Daoy (cell line): ENCODE measurements around the gene FRAS1. TPM values are rescaled to one million over a fixed set of nuclear protein-coding genes. Genes with fewer than 3 reads are reported as not detected.
"Not testable (repeated sequence)": the region's sequence is repeated elsewhere in the genome, so short reads cannot be mapped to it uniquely, and the experiment has no call there.

ENCODE experiments used
- DNase-seq: peaks from one replicate; pipeline ENCODE4 v3.0.0-alpha.2; 2015; ENCODE audit warnings: low read depth
- total RNA-seq: library from RNA; depleted of rRNA; stranded (reverse); fragments of >200 nt; shearing (Covaris generic); gene quantifications from 2 replicates; pipeline ENCODE4 v1.2.3, GENCODE V29; 2014

Gene FRAS1
- total RNA-seq, 1 experiment from 2014 or later: 1.9 TPM

DNA sequence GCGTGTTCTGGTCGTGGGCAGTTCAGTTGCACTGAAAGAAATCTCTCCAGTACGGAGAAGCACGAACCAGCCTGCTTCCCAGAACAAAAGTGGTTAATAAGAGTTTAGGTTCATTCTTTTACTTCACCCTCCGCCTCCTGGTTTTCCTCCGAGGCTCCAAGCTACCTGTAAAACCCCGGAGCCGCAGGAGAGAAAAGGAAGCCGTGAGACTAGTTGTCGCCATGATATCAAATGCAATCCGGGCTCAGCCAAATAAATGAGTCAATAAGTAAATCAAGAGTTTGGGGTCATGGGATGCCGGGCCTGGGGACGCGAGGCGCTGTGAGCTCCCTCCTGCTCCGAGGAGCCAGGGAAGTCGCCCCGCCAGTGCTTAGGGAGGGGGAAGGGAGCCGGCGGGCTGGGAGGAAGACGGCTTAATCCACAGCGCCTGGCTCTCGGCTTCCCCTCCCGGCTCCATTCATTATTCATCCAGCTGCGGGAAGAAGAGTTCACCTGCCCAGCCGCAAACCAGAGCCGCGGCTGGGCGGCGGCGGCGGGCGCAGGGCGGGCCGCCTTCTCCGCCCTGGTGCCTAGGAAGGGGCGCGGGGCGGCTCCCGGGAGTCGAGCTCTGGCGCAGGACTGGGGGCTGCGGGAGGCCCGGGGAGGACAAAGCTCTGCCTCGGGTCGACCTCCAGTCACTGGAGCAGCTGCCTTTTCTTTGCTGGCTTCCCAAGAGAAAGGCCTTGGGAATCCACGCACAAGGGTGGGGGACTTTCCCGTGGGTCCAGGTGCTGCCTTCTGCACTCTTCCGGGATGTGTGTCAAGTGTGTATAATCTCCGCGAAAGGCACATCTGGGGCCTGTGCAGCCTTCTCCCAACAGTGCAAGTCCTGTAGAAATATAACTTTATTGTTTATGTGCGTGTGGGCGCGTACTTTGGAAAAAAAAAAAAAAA is 1.7 kb downstream of the FRAS1 start:
- DNase-seq: peak; percentile 53

DNA sequence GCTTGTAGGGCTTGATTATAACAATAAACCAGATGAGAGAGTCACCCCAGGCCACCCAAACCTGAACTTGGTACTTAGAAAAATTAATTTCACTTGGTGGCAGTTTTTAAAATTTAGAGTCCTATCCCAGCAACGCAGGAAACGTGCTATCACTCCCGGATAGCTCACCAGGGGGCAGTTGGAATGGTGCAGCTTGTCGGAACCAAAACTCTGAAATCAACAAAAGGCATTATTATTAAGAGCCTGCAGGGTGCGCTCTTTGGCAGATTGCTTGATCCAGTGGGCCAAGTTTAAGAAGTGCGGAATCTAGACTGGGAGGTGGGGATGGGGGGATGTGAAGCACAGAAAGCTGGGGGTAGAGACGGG is 2.4 kb downstream of the FRAS1 start:
- DNase-seq: peak; percentile 69

DNA sequence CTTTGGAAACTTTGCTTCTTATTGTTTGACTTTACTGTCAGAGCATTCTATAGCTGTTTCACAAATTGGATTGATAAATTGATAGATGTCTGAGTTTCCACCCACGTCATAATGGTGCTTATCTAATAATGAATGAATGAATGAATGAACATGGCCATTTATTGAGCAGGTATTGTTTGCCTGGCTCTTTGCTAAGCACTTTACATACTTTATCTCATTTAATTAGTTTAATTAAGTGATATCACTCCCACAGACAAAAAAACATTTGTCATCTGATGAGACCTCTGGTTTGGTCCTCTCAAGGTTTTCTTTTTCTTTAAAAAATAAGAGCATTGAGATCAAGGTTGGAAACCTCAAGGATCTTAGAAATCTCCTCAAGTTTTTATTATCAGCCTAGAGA is 2.8 kb downstream of the FRAS1 start:
- DNase-seq: no peak

DNA sequence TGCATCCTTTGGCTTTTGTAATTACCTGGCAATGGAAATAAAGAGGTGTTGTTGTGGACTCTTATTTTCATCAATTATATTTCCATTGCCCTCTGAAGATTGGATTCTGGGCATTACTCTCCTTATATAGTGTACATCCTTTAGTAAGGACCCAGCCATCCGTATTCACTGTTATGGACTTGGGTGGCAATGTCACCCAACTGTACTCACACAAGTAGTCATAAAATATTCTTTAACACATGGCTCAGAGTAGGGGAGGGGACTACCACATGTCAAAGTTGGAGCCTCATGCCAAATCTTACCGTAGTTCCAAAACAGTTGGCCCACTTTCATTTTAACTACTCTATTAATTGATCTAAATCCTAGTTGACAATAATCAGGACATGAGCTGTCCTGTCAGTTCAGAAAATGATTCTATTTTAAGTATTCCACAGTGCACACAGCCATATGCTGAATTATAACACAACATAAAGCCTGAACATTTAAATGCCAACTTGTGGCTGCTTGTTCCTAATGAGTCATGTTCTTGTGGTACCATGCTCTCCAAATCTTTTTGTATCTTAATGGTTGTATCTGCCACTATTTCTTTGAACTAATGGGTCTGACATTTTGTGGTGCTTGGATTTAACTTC is 4.9 kb downstream of the FRAS1 start:
- DNase-seq: no peak

DNA sequence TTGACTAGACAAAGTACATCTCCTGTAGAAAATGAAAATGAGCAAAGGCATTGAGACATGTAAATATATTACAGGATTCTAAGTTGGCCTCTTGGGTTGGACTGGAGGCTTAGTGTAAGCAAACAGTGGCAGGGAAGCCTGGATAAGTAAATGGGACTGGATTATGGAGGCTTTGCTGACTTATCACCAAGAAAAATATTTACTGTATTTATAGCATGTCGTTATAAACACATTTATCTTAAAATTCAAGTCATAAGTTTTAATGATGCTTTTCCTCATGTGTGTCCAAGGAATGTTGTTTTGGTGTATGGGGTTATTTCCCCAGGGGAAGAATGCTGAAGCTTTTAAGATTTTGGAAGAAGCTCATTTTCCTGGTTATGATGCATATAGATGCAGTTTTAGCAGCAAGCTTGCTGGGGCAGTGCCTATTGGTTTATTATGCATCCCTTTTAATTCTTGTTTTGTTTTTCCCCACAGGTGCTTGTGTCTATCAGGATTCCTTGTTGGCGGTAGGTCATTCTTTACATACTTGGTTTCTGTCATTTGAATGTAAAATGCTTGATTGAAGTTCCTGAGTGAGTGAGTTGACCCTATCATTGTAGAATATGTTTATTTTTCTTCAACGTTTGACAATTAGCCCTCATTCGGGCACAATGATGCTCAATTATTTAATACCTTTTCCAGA is 8.5 kb downstream of the FRAS1 start:
- no peak for DNase-seq

DNA sequence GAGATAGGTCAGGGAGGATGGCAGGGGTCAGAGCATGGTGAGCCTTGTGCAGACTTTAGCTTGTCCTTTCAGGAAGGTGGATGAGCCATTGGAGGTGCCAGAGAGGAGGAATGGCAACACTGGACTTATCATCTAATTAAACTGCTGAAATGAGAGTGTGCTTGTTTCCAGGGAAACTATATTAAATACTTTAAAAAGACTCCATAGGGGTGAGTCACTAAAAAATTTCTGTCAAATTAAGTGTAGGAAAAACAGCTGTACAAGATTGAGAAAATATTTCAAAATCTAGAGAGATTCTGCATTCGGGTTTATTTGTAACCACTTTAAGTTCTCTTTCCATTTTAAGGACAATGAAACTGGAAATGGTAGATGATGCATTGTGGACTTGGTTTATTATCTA is 11.4 kb downstream of the FRAS1 start:
- no peak for DNase-seq

DNA sequence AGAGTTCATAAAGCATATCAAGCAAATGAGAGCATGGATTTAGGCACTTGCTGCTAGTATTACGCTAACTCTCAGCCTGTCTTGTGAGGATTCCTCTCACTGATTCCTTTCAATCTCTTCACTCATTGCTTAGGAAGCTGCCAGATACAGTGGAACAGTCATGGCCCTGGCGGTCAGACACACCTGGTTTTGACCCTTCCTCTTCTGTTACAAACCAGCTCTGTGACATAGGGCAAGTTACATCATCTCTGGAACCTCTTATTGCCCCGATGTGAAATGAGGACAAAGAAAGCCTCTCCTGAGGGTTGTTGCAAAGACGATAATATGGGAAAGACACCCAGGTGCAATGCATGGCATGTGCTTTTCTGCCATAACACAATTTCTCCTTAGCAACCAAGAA is 12.2 kb downstream of the FRAS1 start:
- no peak for DNase-seq

DNA sequence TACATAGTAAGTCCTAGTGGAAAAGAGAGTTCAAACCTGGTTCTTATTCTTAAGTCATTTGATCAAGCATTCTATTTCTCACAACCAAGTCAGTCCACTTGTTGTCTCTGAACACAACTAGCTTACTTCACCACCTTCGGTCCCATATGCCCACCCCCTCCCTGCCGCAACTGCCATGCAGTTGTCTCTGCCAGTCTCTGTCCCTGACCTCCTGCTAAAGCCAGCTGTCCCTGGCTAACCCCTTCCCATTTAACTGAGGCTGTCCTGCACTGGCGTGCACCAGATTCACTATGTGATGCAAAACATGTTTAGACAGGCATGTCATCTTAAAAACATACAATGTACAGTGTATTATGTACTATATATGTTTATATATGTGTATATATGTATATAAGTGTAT is 12.7 kb downstream of the FRAS1 start:
- no peak for DNase-seq

DNA sequence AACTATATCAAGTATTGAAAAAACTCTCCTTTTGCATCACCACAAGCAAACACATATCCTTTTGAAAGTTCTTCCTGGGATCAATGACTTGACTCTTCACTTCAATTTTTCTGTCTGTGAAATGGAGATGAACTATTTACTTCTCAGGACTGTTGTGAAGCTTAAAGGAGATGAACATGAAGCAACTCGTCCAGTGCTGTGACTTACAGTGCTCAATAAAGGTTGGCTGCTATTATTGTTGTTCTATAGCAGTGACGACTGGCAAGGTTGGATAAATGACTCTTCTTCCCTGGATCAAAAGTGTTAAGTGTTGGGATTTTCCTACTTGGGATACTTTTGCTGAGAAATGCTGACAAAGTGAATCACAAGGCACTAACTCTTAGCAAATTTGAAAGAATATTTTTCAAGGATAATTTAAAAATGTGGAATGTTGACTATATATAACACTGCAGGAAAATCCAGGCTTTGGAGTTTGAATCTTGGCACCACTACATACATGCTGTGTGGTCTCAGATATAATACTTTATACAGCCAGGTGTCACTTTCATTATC is 13.7 kb downstream of the FRAS1 start:
- no peak for DNase-seq

DNA sequence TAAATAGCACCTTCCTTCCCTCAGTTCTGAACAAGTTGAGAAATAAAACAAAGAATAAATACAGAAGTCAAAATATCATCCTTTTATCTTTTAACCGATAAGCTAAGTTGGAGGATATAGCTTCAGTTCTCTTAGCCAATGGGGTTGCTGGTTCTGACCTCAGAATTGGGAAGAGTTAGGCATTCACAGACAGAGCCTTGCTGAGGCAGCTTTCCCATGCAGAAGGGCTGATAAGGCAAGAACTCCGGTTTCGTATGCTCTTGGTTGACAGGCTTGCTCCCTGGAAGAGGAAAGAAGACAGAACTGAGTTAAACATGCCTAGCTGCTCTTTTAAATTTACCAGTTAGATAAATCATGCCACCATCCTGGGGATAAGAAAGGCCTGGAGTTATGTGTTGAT is 17.6 kb downstream of the FRAS1 start:
- DNase-seq: no peak

DNA sequence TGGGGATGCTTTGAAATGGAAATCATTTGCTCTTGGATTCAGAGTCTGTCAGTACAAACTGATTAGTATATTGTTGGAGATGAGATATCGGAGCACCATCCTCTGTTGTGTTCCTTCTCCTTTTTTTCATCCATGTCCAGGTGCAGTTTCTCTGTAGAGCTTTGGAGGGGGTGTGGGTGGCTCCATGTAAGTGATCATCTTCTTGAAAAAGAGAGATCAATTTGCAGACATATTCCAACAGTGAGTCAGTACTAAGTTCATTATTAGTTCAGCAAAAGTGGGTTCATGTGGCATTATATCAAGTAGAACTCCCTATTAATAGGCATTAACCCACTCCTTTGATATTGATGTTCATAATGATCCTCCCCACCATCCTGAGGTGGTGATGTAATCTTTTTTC is 18.9 kb downstream of the FRAS1 start:
- DNase-seq: no peak

DNA sequence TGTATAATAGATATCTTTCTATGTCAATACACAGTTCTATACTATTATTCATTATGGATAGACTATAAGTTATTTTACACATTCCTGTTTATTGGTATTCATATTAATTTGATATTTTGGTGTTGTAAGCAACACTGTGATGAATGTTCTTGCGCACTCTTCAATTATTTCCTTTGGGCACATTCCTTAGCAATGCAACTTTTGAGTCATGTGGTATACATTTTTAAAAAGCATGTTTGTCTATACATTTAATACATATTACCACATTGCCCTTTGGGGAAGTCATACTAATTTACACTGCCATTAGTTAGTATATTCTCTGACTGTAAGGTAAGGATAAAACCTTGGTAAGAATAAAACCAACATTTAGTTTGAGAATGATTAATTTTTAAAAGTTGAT is 21.0 kb downstream of the FRAS1 start:
- no peak for DNase-seq

DNA sequence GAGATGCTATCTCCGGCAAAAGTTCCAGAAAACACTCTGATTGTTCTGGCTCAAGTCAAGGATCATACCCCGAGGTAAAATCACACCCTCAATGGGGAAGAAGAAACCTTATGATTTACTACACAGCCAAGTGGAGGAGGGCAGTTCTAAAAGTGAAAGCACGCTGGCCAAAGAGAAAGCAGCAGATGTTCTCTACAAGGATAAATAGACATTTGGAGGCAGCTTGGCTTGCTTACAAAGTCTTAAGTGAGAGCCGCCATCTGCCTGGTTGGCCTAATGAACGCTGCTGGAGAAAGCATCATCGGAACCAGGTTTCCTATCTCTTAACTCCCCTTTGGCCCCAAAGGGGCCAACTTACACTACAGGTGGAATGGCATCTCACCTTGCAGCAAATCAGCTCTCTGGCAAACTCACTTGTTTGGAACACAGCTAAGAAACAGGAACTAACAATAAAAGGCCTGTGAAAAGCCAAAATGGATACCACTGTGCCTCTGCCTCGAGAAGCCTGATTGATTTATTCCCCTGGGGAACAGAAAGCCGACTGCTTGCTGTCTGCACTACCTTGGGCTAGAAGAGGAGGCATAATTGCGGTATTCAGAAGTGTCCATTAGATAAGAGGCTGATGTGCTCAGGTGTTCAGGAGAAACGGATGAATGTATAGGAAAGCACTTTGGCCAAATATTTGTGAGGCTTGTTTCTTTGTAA is 22.8 kb downstream of the FRAS1 start:
- no peak for DNase-seq

DNA sequence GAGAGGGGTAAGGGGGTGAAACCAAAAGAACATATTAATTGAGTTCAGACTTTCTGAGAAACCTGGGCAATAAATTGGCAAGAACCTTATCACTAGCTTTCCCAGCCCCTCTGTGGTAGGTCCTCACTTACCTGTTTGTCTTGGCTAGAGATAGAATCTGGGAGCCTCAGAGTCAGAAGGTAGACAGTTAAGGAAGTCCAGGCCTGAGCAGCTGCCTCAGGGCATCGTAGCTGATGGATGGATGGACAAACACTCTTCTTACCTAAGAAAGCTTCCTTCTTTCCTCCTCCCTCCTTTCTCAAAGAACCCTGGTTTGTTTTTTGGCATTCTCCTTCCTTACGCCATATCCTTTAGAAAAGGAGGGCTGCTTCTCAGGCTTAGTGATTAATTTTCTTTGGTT is 24.4 kb downstream of the FRAS1 start:
- DNase-seq: no peak

DNA sequence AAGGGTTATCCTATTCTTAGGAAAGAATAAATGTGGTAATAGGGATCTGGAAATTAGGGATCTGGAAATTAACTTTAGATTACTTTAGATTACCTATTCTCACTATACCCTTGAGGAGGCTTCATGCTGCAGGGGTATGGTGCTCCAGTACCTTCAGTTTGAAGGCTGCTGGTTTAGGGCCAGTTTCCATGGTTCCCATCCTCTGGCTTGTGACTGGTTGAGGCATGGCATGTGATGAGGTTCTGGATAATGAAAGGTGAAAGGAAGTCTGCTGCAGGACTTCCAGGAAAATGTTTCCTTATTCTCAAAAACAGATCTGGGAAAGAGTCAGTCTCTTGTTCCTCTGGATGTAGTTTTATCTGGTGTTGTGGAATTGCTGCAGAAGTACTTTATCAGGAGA is 25.9 kb downstream of the FRAS1 start:
- no peak for DNase-seq

DNA sequence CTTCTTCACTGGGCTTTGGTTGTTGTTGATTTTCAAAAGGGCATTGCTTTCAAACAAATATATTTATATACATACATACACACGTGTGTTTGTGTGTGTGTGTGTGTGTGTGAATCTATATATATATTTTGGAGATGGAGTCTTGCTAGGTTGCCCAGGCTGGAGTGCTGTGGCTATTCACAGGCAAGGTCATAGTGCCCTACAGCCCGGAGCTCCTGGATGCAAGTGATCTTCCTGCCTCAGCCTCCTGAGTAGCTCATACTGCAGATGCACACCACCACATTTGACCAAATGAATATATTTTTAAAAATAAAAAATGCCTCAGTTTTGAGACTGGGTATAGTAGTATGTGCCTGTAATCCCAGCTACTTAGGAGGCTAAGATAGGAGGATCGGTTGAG is 34.4 kb downstream of the FRAS1 start:
- DNase-seq: no peak

DNA sequence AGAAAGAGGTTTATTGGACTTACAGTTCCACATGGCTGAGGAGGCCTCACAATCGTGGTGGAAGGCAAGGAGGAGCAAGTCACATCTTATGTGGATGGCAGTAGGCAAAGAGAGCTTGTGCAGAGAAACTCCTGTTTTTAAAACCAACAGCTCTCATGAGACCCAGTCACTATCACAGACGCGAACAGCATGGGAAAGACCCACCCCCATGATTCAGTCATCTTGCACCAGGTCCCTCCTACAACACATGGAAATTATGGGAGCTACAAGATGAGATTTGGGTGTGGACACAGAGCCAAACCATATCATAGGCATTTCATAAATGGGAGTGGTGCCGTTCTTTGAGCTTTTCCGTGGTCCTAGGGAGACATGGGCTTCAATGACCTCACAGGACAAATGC is 35.2 kb downstream of the FRAS1 start:
- not testable (repeated sequence) for DNase-seq

DNA sequence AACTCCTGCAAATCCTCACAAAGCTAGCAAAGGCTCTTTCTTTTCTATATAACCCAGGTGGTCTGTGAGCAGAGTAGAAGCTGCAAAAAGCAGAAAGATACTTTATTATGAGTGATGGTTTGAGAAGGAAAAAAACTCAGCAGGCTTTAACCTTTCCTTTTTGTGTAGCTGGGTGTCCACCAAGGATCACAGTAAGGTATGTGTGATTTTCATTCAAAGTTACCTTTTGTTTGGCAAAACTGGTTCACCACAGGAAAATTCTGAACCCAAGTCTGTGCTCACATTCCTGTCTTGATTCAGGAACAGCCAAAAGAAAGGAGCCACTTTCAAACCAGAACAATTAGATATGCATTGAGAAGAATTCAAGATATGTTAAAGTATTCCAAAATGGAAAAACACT is 35.7 kb downstream of the FRAS1 start:
- DNase-seq: no peak

DNA sequence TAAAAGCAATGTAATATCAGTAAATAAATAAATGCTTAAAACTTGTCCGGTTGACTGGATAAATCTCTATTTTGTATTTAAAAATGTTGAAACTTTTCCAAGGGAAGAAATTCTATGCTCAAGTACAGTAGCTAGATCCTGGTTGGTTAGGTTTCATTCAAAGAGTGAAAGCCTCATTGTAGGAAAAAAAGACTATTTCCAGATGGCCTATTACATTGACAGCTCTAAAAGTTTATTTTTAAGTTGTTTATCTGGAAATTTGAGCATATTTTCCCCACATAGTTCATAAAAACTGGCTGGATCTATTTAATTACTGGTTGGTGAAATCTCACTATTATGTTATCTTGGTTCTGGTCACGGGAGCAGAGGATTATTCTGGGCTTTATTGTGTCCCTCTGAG is 38.0 kb downstream of the FRAS1 start:
- DNase-seq: no peak

DNA sequence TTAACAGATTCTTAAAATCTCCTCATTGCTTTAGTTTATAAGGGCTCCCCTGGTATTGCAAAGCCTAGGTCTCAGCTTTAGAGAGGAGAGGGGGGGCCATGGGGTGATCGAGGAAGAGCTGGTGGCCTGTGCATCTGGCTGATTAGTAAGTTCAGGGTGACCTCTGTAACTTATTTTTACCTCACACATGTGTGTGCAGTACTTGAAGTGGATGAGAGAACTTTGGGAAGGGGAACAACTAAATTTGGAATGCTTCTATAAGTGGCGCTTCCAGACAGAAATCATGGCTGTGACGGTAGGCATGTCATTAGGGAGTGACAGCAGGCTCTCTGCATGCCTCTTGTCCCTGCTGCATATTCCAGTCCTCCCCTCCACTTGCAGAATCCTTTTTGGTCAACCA is 41.9 kb downstream of the FRAS1 start:
- no peak for DNase-seq

DNA sequence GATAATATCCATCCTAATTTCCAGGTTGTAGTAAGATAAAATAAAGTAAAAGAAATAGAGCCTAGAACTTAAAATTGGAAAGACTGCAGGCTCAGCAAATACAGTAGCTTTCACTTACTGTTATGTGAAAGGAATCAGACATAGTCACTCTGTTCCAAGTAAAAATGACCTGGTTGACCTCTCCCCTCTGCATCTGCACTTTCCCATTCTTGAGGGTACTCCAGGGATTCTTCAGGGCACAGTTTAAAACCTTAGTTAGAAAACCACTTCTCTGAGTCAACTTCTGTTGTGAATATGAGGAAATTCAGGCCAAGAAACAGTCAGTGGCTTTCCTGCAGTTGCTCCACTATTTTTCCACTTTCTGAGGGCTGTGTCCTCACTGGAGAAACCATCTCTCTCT is 42.9 kb downstream of the FRAS1 start:
- no peak for DNase-seq

DNA sequence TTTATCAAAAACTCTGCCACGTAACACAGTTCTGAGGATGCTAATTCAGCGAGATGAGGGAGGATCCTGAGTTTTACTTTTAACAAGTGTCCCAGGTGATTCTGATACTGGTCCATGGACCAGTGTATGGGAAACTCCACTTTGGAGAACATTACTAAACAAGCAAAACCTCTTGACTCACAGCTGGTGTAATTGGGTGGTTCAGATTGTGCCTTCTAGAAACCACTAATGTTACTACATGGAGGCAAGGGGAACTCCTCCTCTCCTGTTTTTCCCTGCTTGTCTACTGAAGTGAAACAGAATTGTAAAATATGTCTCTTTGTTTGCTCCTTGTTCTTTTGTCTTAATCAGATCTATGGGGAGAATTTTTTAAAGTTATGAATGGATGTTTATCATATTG is 62.6 kb downstream of the FRAS1 start:
- no peak for DNase-seq
